ENCODE results near the gene SLC29A3. TPM values are rescaled to one million over a fixed set of nuclear protein-coding genes. Genes with fewer than 3 reads are reported as not detected.
A peak's percentile ranks its signal among the peaks of the same experiment; 100 is the strongest.

Gene SLC29A3
- total RNA-seq, 2 donors from 2014 or later, result 1.8 to 2.9 TPM

DNA sequence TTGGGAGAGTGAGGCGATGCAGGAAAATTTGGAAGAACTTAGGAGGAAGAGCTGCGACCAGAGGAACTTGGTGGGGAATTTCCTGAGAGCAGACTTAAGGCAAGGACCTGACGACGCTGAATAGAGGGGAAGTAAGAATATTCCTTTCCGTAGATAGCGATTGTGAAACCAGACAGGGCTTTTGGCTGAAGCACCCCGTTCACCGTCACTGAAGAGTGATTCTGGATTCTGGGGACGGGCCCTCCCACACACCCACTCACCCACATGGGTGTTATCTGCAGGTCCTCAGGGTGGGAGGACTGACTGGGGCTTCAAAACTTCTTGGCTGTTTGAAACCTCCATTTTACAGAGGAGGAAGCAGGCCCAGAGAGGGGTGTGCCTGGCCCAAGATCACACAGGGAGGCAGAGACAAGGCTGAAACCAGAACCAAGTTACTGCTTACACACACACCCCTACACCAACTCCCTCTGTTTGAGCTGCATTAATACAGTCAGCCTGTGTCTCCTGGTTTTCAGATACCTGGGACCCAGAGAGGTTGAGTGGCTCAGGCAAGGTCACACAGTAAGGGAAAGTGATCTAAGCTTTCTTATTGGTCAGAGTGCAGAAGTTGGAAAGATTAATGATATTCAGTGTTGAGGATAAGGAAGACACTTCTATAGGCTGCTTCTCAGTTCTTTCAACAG is 40.4 kb downstream of the SLC29A3 start:
- Histone ChIP-seq H3K4me1 (peaks cover 0 to 7% of the 10 kb centered on the region in 2 donors), H3K27me3 (no peaks in the 10 kb centered on the region), H3K27ac (peak overlapping the region in 1 of 2 donors; percentile 56), H3K9me3 (no peaks in the 10 kb centered on the region), H3K4me3 (no peak overlapping the region), H3K36me3 (peaks cover 8% of the 10 kb centered on the region)
- TF ChIP-seq CTCF (IDR thresholded peaks at IDR 0.05), result no peak
- peak; percentile 75 for DNase-seq (ENCODE audit: low spot score)

DNA sequence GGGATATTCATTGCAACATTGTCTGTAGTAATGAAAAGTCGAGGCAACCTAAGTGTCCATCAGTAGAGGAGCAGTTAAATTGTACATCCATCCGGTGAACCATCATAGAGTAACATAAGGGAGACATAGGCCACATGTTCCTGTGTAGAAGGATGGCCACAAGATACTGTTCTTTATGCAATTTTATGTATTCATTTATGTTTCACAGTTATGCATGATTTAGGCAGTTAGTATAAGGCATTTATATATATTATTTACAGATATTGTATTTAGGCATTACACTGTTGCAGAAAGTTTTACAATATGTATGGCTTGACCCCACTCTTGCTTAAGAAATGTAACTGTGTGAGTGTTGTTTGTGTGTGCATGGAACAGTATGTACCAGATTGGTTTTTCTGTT is 41.7 kb downstream of the SLC29A3 start:
- peaks cover 0 to 7% of the 10 kb centered on the region in 2 donors for H3K4me1 ChIP-seq
- peaks cover 8% of the 10 kb centered on the region for H3K36me3 ChIP-seq
- no peak for TF ChIP-seq CTCF (IDR thresholded peaks at IDR 0.05)
- H3K9me3 ChIP-seq, result no peaks in the 10 kb centered on the region
- no peaks in the 10 kb centered on the region for H3K27me3 ChIP-seq
- H3K4me3 ChIP-seq, result no peak overlapping the region
- no peak overlapping the region for H3K27ac ChIP-seq
- no peak for DNase-seq (ENCODE audit: low spot score)

DNA sequence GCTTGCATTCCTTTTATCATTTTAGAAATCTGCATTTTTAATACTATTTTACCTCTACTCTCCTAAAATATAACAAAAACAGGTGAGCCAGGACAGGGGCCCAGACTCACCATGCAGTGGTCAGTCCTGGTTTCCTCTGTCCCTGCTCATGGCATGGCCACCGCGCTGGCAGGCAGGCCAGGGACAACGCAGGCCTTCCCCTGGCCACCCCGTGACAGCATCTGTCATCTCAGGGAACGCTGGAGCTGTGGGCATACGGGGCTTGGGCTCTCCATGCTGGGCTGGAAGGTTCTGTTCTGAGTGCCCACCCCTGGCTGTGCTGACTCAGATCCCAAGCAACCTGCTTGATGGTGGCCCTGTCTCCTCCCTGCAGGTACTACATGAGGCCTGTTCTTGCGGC is 42.5 kb downstream of the SLC29A3 start:
- no peaks in the 10 kb centered on the region for H3K9me3 ChIP-seq
- H3K4me1 ChIP-seq, result peaks cover 0 to 7% of the 10 kb centered on the region in 2 donors
- no peaks in the 10 kb centered on the region for H3K27me3 ChIP-seq
- no peak for DNase-seq (ENCODE audit: low spot score)
- TF ChIP-seq CTCF (IDR thresholded peaks at IDR 0.05), result no peak
- H3K36me3 ChIP-seq, result peaks cover 2% of the 10 kb centered on the region
- H3K4me3 ChIP-seq, result no peak overlapping the region
- H3K27ac ChIP-seq, result no peak overlapping the region

GRCh38 chr10:71362141-71362540 is 43.1 kb downstream of the SLC29A3 start:
- Histone ChIP-seq H3K27ac (no peak overlapping the region), H3K27me3 (no peaks in the 10 kb centered on the region), H3K9me3 (no peaks in the 10 kb centered on the region), H3K36me3 (no peaks in the 10 kb centered on the region), H3K4me1 (peaks cover 0 to 7% of the 10 kb centered on the region in 2 donors), H3K4me3 (no peak overlapping the region)
- DNase-seq (ENCODE audit: low spot score), result no peak
- no peak for TF ChIP-seq CTCF (IDR thresholded peaks at IDR 0.05)

DNA sequence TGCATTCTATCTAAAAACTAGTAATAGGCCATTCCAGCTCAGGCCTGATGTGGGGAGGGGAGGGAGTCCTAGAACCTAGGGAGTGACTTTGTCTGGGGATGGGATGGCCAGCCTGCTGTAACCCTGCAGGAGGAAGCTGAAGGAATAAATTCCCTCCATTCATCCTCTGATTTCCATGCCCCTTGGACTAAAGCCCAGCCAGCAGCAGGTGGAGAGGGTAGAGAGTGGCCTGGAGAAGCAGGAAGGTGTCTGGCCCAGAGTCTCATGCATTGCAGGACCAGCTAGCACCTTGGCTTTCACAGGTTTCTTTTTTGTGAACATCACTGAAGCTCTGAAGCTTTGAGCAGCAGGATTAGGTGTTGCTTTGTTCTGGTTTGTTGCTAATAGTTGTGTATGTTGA is 44.9 kb downstream of the SLC29A3 start:
- no peaks in the 10 kb centered on the region for H3K4me1 ChIP-seq
- no peak overlapping the region for H3K27ac ChIP-seq
- TF ChIP-seq CTCF (IDR thresholded peaks at IDR 0.05), result no peak
- no peak overlapping the region for H3K4me3 ChIP-seq
- no peaks in the 10 kb centered on the region for H3K36me3 ChIP-seq
- no peaks in the 10 kb centered on the region for H3K9me3 ChIP-seq
- no peak for DNase-seq (ENCODE audit: low spot score)
- no peaks in the 10 kb centered on the region for H3K27me3 ChIP-seq

DNA sequence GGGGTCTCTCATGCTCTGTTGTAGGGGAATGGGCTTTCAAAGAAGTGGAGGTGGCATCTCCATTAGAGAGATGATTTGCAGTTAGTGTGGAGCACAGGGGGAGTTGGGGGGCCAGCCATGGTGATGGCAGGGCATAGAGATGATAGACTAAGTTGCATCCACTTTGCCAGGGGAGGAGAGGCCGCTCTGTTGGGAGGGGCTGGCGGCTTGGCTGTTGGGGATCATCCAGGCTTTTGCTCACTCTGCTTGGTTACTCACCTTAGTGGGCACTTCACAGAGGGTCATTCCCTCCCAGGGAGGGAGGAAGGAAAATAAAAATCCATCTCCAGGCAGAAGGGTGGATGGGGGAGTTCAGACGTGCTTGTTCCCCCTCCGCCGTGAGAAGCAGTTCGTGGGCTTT is 46.3 kb downstream of the SLC29A3 start:
- no peaks in the 10 kb centered on the region for H3K36me3 ChIP-seq
- H3K27me3 ChIP-seq, result no peaks in the 10 kb centered on the region
- no peaks in the 10 kb centered on the region for H3K4me1 ChIP-seq
- H3K9me3 ChIP-seq, result no peaks in the 10 kb centered on the region
- H3K27ac ChIP-seq, result no peak overlapping the region
- DNase-seq (ENCODE audit: low spot score), result no peak
- no peak overlapping the region for H3K4me3 ChIP-seq
- no peak for TF ChIP-seq CTCF (IDR thresholded peaks at IDR 0.05)
